GM19324 (cell line): ENCODE measurements around the gene DHX9.
"Not testable (repeated sequence)": the region's sequence is repeated elsewhere in the genome, so short reads cannot be mapped to it uniquely, and the experiment has no call there.

Experiments used
- ATAC-seq: cut with Tn5 transposase; IDR thresholded peaks from one replicate; pipeline ENCODE4 v1.9.1; 2021; ENCODE audit warnings: mild to moderate bottlenecking, moderate library complexity; ENCODE audit not compliant: unreplicated experiment, low FRiP score

DHX9 gene

DNA sequence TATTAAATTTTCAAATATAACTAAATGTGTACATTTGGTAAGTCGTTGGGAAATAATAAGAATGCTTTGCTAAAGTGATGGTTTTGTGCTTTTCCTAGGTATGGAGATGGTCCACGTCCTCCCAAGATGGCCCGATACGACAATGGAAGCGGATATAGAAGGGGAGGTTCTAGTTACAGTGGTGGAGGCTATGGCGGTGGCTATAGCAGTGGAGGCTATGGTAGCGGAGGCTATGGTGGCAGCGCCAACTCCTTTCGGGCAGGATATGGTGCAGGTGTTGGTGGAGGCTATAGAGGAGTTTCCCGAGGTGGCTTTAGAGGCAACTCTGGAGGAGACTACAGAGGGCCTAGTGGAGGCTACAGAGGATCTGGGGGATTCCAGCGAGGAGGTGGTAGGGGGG, 47.8 kb downstream of the DHX9 start:
- no peak for ATAC-seq

DNA sequence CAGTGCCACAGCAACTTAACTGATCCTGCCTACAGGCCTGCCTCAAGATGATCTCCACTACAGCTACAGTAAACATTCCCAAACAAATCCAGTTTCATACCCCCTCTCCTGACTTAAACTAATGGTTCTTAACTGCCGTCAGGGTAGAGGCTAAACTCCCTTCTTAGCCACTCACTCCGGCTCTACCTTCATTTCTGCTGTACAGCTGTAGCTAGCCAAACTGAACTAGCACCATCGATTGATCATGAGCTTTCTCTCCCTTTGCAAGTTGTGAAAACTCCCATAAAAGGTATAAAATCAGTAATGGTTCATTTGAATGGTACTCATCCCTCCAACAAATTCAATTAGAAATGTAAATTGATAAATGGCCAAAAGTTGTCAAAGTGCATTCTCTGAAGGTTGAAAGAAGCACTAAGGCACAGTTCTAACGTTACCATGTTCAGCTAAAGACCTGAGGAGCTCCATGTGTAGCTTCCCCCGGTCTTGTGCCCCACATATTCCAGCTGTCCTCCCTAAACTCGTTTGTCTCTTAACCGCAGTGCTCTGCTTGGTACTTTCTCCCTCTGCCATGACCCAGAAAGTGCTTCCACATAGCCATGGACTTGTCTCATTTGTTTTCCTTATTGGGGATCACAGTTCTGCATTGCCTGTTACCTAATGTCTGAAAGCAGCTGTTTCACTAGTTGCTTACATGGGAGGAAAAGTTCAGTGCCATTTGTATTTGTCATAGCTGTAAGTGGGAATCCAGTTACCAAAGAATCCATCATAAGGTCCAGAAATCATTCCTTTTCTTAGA, 49.8 kb downstream of the DHX9 start:
- no peak for ATAC-seq

DNA sequence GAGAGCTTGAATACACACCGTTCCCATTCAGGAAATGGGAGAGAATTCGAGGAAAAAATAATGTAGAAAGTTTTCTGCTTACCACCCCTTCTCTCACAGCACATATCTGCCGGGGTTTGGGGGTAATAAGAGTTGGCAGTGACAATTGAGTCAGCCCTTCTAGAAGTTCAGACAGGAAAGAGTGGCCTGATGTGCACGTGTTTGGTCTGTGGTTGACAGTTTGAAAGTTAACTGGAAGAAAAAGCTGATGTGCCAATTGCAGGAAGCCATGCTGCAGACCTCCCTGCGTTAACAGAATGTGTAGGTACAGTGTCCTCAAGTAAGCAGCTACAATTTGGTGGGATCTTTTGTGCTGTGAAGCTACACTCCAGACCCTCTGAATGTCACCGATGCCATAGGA, 50.9 kb downstream of the DHX9 start:
- no peak for ATAC-seq

DNA sequence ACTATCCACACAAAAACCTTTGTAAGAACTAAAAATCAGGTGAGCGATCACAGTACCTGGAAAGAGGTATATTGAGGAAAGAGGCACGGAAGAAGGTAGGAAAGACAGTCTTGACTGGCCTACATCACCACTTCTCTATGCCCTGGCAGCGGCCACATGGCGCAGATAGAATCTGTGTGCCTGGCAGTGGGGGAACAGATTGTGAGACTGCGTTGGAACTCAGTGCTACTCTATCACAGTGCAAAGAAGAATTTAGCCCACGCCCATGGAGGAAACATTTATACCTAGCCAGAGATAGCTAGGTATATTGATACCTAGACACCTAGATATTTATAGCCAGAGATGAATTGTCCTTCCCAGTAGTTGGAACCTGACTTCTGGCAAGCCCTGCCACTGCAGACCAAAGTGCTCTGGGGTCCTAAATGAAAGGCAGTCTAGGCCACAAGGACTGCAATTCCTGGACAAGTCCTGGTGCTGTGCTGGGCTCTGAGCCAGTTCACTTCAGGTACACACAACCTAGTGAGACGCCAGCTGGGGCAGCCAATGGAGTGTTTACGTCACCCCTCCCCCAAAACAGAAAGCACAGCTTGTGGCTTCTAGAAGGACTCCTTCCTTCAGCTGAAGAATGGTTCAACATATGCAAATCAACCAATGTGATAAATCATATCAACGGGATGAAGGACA, 51.9 kb downstream of the DHX9 start:
- ATAC-seq = no peak

DNA sequence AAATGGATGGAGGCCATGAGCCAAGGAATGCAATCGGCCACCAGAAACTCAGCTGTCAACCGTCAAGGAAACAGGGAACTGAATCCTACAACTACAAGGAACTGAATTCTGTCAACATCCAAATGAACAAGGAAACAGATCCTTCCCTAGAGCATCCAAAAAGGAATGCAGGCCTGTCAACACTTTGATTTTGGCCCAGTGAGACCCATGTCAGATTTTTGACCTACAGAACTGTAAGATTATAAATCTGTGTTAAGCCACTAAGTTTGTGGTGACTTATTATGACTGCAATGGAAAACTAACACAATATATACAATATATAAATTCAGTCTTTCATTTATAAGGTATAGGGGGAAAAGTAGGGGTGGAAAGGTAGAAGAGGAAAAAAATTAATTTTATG, 58.5 kb downstream of the DHX9 start:
- no peak for ATAC-seq

DNA sequence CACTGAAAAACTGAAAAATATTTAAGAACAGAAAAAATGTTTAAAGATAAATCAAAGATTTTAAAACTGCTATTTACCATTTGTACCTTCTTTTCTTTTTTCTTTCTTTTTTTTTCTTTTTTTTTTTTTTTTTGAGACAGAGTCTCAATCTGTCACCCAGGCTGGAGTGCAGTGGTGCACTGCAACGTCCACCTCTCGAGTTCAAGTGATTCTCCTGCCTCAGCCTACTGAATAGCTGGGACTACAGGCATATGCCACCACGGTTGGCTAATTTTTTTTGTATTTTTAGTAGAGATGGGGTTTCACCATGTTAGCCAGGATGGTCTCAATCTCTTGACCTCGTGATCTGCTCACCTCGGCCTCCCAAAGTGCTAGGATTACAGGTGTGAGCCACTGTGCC, 62.8 kb downstream of the DHX9 start:
- not testable (repeated sequence) for ATAC-seq

DNA sequence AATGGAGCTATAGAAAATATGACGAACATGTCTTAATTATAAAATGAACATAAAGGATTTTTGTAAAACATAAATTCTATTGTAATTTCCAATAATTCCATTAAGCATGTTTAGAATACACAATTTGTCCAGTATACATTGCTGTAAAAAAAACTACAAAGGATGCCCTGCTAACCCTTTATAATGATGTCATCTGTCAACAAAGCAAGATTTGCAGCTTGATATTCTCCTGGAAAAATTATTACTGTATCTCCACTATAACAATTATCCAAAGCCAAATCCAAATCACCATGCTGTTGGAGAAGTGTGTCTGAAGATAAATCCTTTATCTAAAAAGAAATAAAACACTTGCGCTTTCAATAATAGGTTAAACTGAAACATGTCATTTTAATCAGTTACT, 66.2 kb downstream of the DHX9 start:
- no peak for ATAC-seq

DNA sequence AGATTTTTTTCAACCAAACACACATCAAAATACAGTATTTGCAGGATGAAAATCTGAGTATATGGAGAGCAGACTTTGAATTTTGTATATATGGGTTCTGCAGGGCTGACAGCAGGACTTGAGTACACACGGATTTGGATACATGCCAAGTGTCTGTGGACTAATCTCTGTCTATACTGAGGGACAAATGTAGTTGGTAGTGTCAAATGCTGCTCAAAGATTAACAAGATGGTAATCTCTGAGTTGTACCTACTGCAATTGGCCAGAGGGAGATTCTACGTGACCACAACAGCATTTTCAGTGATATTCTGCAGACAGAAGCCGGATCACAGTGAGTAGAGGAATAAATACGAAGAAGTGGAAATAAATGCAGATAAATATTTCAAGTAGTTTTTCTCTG, 70.4 kb downstream of the DHX9 start:
- no peak for ATAC-seq

DNA sequence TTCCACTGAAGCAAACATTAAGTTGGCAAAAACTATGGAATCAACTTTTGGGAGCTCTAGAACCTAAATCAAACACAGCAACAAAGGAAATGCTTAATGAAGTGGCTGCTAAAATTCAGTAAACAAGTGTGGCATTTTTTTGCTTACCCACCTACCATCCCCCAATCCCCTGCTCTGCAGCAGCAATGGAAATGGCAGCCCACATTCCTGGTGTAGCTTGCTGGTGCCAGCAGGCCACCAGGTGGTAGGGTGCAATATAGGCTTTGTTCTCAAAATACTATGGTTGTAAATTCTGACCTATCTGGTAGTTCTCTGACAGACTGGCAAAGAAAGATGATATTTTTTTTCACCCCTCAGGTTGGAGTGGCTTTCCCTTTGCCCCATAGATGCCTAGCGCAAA, 71.0 kb downstream of the DHX9 start:
- ATAC-seq = no peak

DNA sequence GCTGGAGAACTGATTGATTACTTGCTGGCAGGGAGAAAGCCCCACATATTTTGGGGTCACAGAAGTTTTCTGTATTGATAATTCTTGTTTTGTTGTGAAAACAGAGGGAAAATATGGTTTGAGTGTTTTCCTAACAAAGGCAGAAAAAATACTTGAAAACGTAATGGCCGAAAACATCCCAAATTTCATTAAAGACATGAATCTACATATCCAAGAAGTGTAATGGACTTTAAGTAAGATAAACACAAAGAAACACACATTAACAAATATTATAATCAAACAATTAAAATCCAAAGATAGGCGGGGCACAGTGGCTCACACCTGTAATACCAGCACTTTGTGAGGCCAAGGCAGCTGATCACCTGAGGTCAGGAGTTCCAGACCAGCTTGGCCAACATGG, 74.3 kb downstream of the DHX9 start:
- no peak for ATAC-seq

DNA sequence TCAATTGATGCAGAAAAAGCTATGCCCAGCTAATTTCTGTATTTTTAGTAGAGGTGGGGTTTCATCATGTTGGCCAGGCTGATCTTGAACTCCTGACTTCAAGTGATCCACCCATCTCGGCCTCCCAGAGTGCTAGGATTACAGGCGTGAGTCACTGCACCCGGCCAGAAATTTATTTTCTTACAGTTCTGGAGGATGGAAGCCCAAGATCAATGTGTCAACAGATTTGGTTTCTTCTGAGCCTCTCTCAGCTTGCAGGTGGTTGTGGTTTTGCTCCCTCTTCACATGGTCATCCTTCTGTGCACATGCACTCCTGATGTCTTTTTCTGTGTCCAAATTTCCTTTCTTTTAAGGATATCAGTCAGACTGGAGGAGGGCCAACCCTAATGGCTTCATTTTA, 78.2 kb downstream of the DHX9 start:
- ATAC-seq = no peak

DNA sequence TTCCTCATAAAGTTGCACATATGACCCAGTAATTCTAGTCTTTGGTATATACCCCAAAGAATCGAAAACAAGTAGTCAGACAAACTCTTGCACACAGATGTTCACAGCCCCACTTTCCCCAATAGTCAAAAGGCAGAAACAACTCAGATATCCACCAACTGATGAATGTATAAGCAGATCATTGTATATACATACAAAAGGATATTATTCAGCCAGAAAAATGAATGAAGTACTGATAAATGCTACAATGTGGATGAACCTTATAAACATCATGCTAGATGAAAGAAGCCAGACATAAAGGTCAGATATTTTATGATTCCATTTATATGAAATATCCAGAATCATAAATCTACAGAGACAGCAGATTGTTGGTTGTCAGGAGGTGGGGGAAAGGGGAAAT, 86.5 kb downstream of the DHX9 start:
- ATAC-seq = no peak

DNA sequence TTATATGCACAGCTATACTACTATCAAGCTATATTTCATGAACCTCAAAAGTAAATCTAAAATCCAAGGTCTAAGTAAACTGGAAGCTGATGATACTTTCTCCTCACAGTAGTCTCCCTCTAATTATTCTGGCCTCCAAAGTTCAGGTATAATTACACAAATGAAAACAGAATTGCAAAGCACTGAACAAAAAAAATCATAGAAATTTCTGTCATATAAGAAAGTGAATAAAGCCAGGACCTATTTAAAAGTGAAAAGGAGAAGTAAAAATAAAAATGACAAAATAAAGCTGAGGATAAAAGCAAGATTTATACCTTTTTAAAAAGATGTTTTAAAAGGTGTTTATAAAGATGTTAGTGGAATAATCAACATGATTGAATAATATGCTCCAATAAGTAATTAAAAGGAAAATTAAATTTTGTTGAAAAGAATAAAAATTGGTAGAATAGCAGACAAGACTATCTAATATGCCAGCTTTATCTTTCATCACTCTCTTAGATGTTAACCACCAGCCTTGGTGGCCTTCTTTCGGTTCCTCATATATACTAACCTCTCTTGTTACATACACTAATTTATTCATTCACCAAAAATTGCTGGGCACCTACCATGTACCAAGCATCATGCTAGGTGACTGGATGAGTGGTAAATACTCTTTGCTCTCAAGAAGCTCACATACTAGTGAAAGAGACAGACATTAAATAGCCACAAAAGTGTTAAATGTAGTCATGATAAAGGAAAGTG, 88.7 kb downstream of the DHX9 start:
- ATAC-seq = no peak

DNA sequence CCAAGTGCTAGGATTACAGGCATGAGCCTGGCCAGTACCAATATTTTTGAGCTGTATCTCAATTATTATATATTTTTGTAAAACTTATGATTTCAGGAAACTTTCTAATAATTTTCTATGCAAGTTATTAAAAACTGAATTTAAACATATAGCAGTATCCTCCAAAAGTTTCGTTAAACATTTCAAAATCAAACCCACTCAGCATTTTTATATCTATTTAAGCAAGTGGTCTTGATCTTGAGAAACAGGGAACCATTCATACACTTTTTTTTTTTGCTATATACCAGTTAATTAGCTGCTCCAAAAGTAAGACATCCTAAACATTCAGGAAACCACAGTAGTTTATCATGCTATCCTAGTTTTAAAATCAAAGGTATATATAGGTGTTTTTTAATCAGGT, 91.8 kb downstream of the DHX9 start:
- no peak for ATAC-seq

DNA sequence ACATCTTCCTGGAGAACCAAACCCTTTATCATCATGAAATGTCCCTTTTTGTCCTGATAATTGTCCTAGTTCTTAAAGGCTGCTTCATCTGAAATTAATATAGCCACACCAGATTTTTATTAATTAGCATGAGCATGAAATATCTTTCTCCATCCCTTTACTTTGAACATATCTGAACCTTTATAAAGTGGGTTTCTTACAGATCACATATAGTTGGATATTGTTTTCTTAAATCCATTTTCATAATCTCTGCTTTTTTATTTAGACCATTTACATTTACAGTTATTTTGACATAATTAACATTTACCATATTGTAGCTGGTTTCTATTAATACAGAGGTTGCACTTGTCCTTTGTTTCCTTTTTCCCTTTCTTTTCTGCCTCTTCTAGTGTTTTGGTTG, 96.6 kb downstream of the DHX9 start:
- no peak for ATAC-seq
